ENCODE measurements around the gene SIK3.

SIK3 gene

DNA sequence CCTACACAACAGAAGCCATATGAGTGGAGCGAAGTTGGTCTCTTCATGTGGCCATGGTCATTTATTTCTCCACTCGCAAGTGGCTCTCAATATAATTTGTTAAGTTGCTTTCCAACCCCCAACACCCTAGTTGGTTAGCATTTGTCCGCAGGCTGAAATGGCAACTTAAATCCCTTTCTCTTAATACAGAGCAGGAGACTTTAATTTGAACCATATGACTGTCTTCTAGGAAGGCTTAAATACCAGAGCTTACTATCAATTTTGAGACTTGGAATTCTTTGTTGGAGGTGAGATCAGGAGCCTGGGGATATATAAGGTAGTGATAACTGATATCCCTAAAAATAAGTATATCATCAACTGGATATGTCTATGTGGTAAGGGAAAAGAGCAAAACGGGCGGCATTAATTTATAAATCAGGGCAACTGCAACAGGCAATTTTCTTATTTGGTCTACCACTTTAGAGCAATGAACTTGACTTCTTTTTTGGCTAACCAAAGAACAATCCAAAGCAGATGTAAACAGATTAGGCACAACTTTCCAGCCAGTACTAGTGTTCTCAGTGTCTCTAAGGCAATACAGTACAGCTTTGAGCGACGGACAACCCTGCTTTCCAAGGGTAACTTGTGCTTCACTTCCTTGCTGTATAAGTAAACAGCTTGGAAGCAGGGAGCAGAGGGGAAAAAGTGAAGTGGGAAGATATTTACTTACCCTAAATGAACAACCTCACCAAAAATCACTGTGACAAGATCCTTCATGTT, 186.1 kb downstream of the SIK3 start:
- TF ChIP-seq TCF12 (IDR thresholded peaks at IDR 0.05; ENCODE audit: low read depth) (no peak), CEBPB (IDR thresholded peaks at IDR 0.05) (no peak), YY1 (IDR thresholded peaks at IDR 0.05; ENCODE audit: low read depth) (no peak)
- TF ChIP-seq, protein P1, sequence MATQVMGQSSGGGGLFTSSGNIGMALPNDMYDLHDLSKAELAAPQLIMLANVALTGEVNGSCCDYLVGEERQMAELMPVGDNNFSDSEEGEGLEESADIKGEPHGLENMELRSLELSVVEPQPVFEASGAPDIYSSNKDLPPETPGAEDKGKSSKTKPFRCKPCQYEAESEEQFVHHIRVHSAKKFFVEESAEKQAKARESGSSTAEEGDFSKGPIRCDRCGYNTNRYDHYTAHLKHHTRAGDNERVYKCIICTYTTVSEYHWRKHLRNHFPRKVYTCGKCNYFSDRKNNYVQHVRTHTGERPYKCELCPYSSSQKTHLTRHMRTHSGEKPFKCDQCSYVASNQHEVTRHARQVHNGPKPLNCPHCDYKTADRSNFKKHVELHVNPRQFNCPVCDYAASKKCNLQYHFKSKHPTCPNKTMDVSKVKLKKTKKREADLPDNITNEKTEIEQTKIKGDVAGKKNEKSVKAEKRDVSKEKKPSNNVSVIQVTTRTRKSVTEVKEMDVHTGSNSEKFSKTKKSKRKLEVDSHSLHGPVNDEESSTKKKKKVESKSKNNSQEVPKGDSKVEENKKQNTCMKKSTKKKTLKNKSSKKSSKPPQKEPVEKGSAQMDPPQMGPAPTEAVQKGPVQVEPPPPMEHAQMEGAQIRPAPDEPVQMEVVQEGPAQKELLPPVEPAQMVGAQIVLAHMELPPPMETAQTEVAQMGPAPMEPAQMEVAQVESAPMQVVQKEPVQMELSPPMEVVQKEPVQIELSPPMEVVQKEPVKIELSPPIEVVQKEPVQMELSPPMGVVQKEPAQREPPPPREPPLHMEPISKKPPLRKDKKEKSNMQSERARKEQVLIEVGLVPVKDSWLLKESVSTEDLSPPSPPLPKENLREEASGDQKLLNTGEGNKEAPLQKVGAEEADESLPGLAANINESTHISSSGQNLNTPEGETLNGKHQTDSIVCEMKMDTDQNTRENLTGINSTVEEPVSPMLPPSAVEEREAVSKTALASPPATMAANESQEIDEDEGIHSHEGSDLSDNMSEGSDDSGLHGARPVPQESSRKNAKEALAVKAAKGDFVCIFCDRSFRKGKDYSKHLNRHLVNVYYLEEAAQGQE (IDR thresholded peaks at IDR 0.05; ENCODE audit: low read depth), result no peak

DNA sequence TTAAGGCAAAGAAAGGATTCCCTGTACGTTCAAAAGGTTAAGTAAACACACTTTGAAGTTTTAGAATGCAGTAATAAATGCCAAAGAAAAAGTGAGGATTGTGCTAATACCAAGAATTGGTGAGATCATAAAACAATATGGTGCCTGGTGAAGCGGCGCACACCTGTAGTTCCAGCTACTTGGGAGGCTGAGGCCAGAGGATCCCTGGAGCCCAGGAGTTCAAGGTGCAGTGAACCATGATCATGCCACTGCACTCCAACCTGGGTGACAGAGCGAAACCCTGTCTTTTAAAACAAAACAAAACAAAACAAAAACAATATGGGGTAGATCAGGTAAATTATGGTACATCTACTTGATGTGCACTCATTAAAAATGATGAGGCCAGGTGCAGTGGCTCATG, 187.4 kb downstream of the SIK3 start:
- TF ChIP-seq YY1 (IDR thresholded peaks at IDR 0.05; ENCODE audit: low read depth) (no peak), CEBPB (IDR thresholded peaks at IDR 0.05) (no peak), TEAD4 (IDR thresholded peaks at IDR 0.05) (no peak), EP300 (IDR thresholded peaks at IDR 0.05; ENCODE audit: borderline replicate concordance) (no peak), TCF12 (IDR thresholded peaks at IDR 0.05; ENCODE audit: low read depth) (no peak), ZBTB7A (IDR thresholded peaks at IDR 0.05; ENCODE audit: low read depth) (no peak), CREB1 (IDR thresholded peaks at IDR 0.05; ENCODE audit: low read depth) (no peak), FOXM1 (IDR thresholded peaks at IDR 0.05; ENCODE audit: borderline replicate concordance, low read depth) (no peak), NFIC (IDR thresholded peaks at IDR 0.05) (no peak), TAF1 (IDR thresholded peaks at IDR 0.05; ENCODE audit: low read depth) (no peak), RAD21 (IDR thresholded peaks at IDR 0.05; ENCODE audit: low read depth) (no peak), EGR1 (IDR thresholded peaks at IDR 0.05) (no peak)
- TF ChIP-seq, protein P2, sequence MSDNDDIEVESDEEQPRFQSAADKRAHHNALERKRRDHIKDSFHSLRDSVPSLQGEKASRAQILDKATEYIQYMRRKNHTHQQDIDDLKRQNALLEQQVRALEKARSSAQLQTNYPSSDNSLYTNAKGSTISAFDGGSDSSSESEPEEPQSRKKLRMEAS (IDR thresholded peaks at IDR 0.05), result no peak
- TF ChIP-seq, protein P3, sequence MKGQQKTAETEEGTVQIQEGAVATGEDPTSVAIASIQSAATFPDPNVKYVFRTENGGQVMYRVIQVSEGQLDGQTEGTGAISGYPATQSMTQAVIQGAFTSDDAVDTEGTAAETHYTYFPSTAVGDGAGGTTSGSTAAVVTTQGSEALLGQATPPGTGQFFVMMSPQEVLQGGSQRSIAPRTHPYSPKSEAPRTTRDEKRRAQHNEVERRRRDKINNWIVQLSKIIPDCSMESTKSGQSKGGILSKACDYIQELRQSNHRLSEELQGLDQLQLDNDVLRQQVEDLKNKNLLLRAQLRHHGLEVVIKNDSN (IDR thresholded peaks at IDR 0.05), result no peak
- TF ChIP-seq, protein P1 (IDR thresholded peaks at IDR 0.05; ENCODE audit: low read depth), result no peak

DNA sequence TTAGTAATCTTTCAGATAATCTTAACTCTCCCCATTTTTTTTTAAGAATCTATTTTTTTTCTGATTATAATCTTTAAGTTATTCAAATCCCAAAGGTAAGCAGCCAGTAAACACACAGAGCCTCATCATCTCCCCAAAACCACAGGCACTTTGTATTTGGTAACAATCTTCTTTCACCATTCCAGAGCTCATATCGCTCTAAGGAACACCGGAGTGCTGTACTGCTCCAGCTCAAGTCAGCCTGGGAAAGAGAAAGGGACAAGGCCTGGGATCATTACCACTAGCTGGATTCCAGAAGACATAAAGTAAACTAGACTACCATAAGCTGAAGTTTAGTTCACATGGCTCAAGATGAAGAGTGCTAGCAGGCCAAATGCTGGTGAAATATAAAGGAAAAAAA, 187.8 kb downstream of the SIK3 start:
- TF ChIP-seq, protein P3 (IDR thresholded peaks at IDR 0.05), result no peak
- TF ChIP-seq YY1 (IDR thresholded peaks at IDR 0.05; ENCODE audit: low read depth) (no peak), EGR1 (IDR thresholded peaks at IDR 0.05) (no peak), NFIC (IDR thresholded peaks at IDR 0.05) (no peak), ZBTB7A (IDR thresholded peaks at IDR 0.05; ENCODE audit: low read depth) (no peak), CREB1 (IDR thresholded peaks at IDR 0.05; ENCODE audit: low read depth) (no peak), FOXM1 (IDR thresholded peaks at IDR 0.05; ENCODE audit: borderline replicate concordance, low read depth) (no peak), CEBPB (IDR thresholded peaks at IDR 0.05) (no peak)
- TF ChIP-seq, protein P1 (IDR thresholded peaks at IDR 0.05; ENCODE audit: low read depth), result no peak
- TF ChIP-seq, protein P2 (IDR thresholded peaks at IDR 0.05), result no peak

DNA sequence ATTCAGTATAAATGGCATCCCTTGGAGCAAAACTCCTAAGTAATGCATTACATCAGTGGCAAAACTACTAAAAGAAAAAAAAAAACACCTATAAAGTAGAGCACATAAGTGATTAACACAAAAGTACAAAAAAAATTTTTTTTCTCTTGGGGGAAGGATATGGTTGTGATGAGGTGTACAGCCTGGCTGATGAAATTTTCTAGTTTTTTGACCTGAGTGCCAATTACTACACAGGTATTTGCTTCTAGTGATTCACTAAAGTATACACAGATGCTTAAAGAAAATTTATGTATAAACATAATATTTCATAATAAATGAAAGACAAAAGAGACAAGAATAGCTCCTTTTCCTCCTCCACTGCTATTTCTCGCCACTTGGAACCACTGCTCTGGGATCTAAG, 189.0 kb downstream of the SIK3 start:
- TF ChIP-seq YY1 (IDR thresholded peaks at IDR 0.05; ENCODE audit: low read depth), result no peak
- no peak for TF ChIP-seq RAD21 (IDR thresholded peaks at IDR 0.05; ENCODE audit: low read depth)
- TF ChIP-seq TCF12 (IDR thresholded peaks at IDR 0.05; ENCODE audit: low read depth), result no peak
- TF ChIP-seq ZBTB7A (IDR thresholded peaks at IDR 0.05; ENCODE audit: low read depth), result no peak
- TF ChIP-seq, protein P2 (IDR thresholded peaks at IDR 0.05), result no peak
- TF ChIP-seq CEBPB (IDR thresholded peaks at IDR 0.05), result no peak
- TF ChIP-seq TAF1 (IDR thresholded peaks at IDR 0.05; ENCODE audit: low read depth), result no peak
- TF ChIP-seq, protein P1 (IDR thresholded peaks at IDR 0.05; ENCODE audit: low read depth), result no peak
- TF ChIP-seq NFIC (IDR thresholded peaks at IDR 0.05), result no peak
- TF ChIP-seq, protein P3 (IDR thresholded peaks at IDR 0.05), result no peak
- no peak for TF ChIP-seq EP300 (IDR thresholded peaks at IDR 0.05; ENCODE audit: borderline replicate concordance)
- TF ChIP-seq EGR1 (IDR thresholded peaks at IDR 0.05), result no peak
- no peak for TF ChIP-seq CREB1 (IDR thresholded peaks at IDR 0.05; ENCODE audit: low read depth)
- no peak for TF ChIP-seq TEAD4 (IDR thresholded peaks at IDR 0.05)
- no peak for TF ChIP-seq FOXM1 (IDR thresholded peaks at IDR 0.05; ENCODE audit: borderline replicate concordance, low read depth)
